ENCODE data around the gene SPAG17.

SPAG17 gene

GRCh38 chr1:118116909-118117308, 68.1 kb downstream of the SPAG17 start:
- no peak overlapping the region for H2AFZ ChIP-seq (ENCODE audit: low read depth, low read length)
- no peak overlapping the region for H3K9ac ChIP-seq (ENCODE audit: low read length)
- no peak for TF ChIP-seq EZH2phosphoT487 (IDR thresholded peaks at IDR 0.05; ENCODE audit: low read depth)
- no peak for TF ChIP-seq CTCF (IDR thresholded peaks at IDR 0.05; ENCODE audit: low read depth, low read length)
- peaks cover 4% of the 10 kb centered on the region; the same call in 1 of the 2 replicates for H3K27me3 ChIP-seq (ENCODE audit: low read depth, low read length)
- no peaks in the 10 kb centered on the region for H3K79me2 ChIP-seq (ENCODE audit: low read length)
- no peaks in the 10 kb centered on the region for H3K36me3 ChIP-seq (replicated peaks; ENCODE audit: low read depth, low read length)
- H3K4me2 ChIP-seq (ENCODE audit: low read length), result no peak overlapping the region
- H3K27ac ChIP-seq (ENCODE audit: low read length), result no peak overlapping the region
- no peaks in the 10 kb centered on the region for H4K20me1 ChIP-seq (ENCODE audit: insufficient read depth, low read length)
- H3K4me3 ChIP-seq (ENCODE audit: low read length), result no peak overlapping the region
- H3K4me1 ChIP-seq (ENCODE audit: low read length), result no peaks in the 10 kb centered on the region
- H3K9me3 ChIP-seq (ENCODE audit: insufficient read depth, low read length), result no peaks in the 10 kb centered on the region

- no peak for TF ChIP-seq EZH2phosphoT487 (IDR thresholded peaks at IDR 0.05; ENCODE audit: low read depth)
- no peak for TF ChIP-seq CTCF (IDR thresholded peaks at IDR 0.05; ENCODE audit: low read depth, low read length)
- H3K4me1 ChIP-seq (ENCODE audit: low read length), result no peaks in the 10 kb centered on the region
- H3K79me2 ChIP-seq (ENCODE audit: low read length), result no peaks in the 10 kb centered on the region
- no peak overlapping the region for H2AFZ ChIP-seq (ENCODE audit: low read depth, low read length)
- no peaks in the 10 kb centered on the region for H3K9me3 ChIP-seq (ENCODE audit: insufficient read depth, low read length)
- no peak overlapping the region for H3K4me2 ChIP-seq (ENCODE audit: low read length)
- H3K27me3 ChIP-seq (ENCODE audit: low read depth, low read length), result peaks cover 4% of the 10 kb centered on the region; the same call in 1 of the 2 replicates
- H4K20me1 ChIP-seq (ENCODE audit: insufficient read depth, low read length), result no peaks in the 10 kb centered on the region
- no peaks in the 10 kb centered on the region for H3K36me3 ChIP-seq (replicated peaks; ENCODE audit: low read depth, low read length)
- H3K27ac ChIP-seq (ENCODE audit: low read length), result no peak overlapping the region
- H3K9ac ChIP-seq (ENCODE audit: low read length), result no peak overlapping the region
- H3K4me3 ChIP-seq (ENCODE audit: low read length), result no peak overlapping the region
These were observed 68.6 kb downstream of the SPAG17 start for GRCh38 chr1:118116401-118116800.

GRCh38 chr1:118115567-118116295, 69.3 kb downstream of the SPAG17 start:
- no peaks in the 10 kb centered on the region for H3K36me3 ChIP-seq (replicated peaks; ENCODE audit: low read depth, low read length)
- peaks cover 4% of the 10 kb centered on the region; the same call in 1 of the 2 replicates for H3K27me3 ChIP-seq (ENCODE audit: low read depth, low read length)
- no peak overlapping the region for H3K4me2 ChIP-seq (ENCODE audit: low read length)
- H3K27ac ChIP-seq (ENCODE audit: low read length), result no peak overlapping the region
- no peaks in the 10 kb centered on the region for H3K79me2 ChIP-seq (ENCODE audit: low read length)
- TF ChIP-seq CTCF (IDR thresholded peaks at IDR 0.05; ENCODE audit: low read depth, low read length) (no peak), EZH2phosphoT487 (IDR thresholded peaks at IDR 0.05; ENCODE audit: low read depth) (no peak)
- no peak overlapping the region for H2AFZ ChIP-seq (ENCODE audit: low read depth, low read length)
- no peaks in the 10 kb centered on the region for H4K20me1 ChIP-seq (ENCODE audit: insufficient read depth, low read length)
- H3K9ac ChIP-seq (ENCODE audit: low read length), result no peak overlapping the region
- H3K4me1 ChIP-seq (ENCODE audit: low read length), result no peaks in the 10 kb centered on the region
- no peaks in the 10 kb centered on the region for H3K9me3 ChIP-seq (ENCODE audit: insufficient read depth, low read length)
- no peak overlapping the region for H3K4me3 ChIP-seq (ENCODE audit: low read length)

GRCh38 chr1:118113261-118113660, 71.8 kb downstream of the SPAG17 start:
- no peak overlapping the region for H3K4me2 ChIP-seq (ENCODE audit: low read length)
- H3K27me3 ChIP-seq (ENCODE audit: low read depth, low read length), result peaks cover 4% of the 10 kb centered on the region; the same call in 1 of the 2 replicates
- H4K20me1 ChIP-seq (ENCODE audit: insufficient read depth, low read length), result no peaks in the 10 kb centered on the region
- no peaks in the 10 kb centered on the region for H3K36me3 ChIP-seq (replicated peaks; ENCODE audit: low read depth, low read length)
- H3K4me1 ChIP-seq (ENCODE audit: low read length), result no peaks in the 10 kb centered on the region
- no peak overlapping the region for H3K27ac ChIP-seq (ENCODE audit: low read length)
- no peak overlapping the region for H2AFZ ChIP-seq (ENCODE audit: low read depth, low read length)
- no peak for TF ChIP-seq CTCF (IDR thresholded peaks at IDR 0.05; ENCODE audit: low read depth, low read length)
- TF ChIP-seq EZH2phosphoT487 (IDR thresholded peaks at IDR 0.05; ENCODE audit: low read depth), result no peak
- no peaks in the 10 kb centered on the region for H3K9me3 ChIP-seq (ENCODE audit: insufficient read depth, low read length)
- H3K4me3 ChIP-seq (ENCODE audit: low read length), result no peak overlapping the region
- H3K9ac ChIP-seq (ENCODE audit: low read length), result no peak overlapping the region
- H3K79me2 ChIP-seq (ENCODE audit: low read length), result no peaks in the 10 kb centered on the region

Data from OCI-LY3 (cell line).